GM12891 (cell line): Measurements from ENCODE around the gene PTPRU.

Experiments used
- PAX5 ChIP-seq: IDR thresholded peaks from 2 replicates; pipeline ENCODE4 v1.6.1; 2011; ENCODE audit warnings: low read length, moderate library complexity, mild to moderate bottlenecking; ENCODE audit not compliant: insufficient read depth, severe bottlenecking
- POLR2A ChIP-seq: IDR thresholded peaks from 2 replicates; pipeline ENCODE4 v1.6.1; 2011; ENCODE audit warnings: low read depth, low read length, control low read depth
- POLR2AphosphoS5 ChIP-seq: IDR thresholded peaks from 2 replicates; pipeline ENCODE4 v1.6.1; 2011; ENCODE audit warnings: low read depth, low read length, control low read depth
- POU2F2 ChIP-seq: IDR thresholded peaks from 2 replicates; pipeline ENCODE4 v1.6.1; 2011; ENCODE audit warnings: low read depth, mild to moderate bottlenecking, control low read depth, low read length, moderate library complexity
- SPI1 ChIP-seq: IDR thresholded peaks from 2 replicates; pipeline ENCODE4 v1.6.1; 2011; ENCODE audit warnings: low read depth, low read length, control low read depth
- TAF1 ChIP-seq: IDR thresholded peaks from 2 replicates; pipeline ENCODE4 v1.6.1; 2011; ENCODE audit warnings: low read depth, low read length, control low read depth

GRCh38 chr1:29356663-29357062, 120.3 kb downstream of the PTPRU start:
- TF ChIP-seq POLR2A (no peak), POLR2AphosphoS5 (no peak), TAF1 (no peak), POU2F2 (no peak), SPI1 (no peak), PAX5 (no peak)
